ENCODE data around the gene ANKRD52.
A peak's percentile ranks its signal among the peaks of the same experiment; 100 is the strongest.
"Not testable (repeated sequence)": the region's sequence is repeated elsewhere in the genome, so short reads cannot be mapped to it uniquely, and the experiment has no call there.

Gene ANKRD52

DNA sequence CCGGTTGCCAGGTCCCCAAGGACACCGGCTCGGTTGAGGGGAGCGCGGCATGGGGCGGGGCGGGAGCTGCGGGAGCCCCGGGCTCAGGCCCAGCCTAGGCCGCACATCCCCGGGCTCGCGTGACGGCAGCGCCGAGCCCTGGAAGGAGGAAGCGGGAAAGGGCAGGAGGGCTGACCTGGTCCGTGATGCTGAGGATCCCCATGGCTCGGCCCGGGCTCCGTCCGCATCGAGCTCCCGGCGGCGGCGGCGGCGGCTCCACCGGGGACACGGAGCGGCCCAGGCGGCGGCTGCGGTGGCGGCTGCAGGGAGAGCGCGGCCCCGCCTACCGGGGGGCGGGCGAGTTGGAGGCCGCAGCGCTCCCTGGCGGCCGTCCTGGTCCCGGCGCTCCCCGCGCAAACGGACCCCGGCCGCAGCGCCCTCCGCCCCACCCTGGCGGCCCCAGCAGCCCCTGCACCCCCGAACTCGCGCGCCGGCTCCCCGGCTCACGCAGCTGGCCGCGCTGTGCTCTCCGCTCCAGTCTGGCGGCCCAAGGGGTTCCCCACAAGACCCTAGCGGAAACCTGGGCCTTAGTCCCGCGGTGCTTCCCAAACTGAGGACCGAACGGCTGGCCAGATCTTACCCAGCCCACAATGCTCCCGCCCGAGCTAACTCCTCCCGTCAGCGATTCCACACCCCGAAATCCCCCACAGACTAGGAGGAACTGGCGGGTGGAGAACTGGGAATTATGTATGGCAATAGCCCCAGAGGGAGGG is at the start of gene ANKRD52:
TSS of gene ANKRD52 (minus strand) at position 317 of the 752 bp plus-strand sequence. CDS start at position 202, 115 bp downstream.
- no peak for DNase-seq

- DNase-seq, result no peak
Measured at GRCh38 chr12:56307221-56307965, 49.2 kb upstream of the ANKRD52 start.

DNA sequence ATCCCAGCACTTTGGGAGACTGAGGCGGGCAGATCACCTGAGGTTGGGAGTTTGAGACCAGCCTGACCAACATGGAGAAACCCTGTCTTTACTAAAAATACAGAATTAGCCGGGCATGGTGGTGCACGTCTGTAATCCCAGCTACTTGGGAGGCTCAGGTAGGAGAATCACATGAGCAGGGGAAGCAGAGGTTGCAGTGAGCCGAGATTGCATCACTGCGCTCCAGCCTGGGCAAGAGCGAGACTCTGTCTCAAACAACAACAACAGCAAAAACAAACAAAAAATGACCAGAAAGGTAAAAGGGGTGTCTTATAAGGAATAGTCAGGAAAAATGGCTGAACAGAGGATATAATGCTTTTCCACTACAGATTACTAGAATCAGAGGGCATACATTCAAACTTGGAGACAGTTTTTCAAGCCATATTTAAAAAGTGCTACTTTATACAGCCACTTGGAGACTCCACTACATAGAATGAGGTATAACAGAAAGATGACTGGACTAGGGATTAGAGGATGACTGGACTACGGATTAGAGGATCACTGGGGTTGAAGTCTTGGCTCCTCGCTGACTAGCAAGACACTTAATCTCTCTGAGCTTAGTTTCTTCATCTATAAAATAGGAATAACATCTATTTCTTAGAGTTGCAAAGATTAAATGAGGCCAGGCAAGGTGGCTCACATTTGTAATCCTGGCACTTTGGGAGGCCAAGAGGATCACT is 46.8 kb upstream of the ANKRD52 start:
- no peak for DNase-seq

GRCh38 chr12:56304276-56304675 is 46.1 kb upstream of the ANKRD52 start:
- DNase-seq, result no peak

DNA sequence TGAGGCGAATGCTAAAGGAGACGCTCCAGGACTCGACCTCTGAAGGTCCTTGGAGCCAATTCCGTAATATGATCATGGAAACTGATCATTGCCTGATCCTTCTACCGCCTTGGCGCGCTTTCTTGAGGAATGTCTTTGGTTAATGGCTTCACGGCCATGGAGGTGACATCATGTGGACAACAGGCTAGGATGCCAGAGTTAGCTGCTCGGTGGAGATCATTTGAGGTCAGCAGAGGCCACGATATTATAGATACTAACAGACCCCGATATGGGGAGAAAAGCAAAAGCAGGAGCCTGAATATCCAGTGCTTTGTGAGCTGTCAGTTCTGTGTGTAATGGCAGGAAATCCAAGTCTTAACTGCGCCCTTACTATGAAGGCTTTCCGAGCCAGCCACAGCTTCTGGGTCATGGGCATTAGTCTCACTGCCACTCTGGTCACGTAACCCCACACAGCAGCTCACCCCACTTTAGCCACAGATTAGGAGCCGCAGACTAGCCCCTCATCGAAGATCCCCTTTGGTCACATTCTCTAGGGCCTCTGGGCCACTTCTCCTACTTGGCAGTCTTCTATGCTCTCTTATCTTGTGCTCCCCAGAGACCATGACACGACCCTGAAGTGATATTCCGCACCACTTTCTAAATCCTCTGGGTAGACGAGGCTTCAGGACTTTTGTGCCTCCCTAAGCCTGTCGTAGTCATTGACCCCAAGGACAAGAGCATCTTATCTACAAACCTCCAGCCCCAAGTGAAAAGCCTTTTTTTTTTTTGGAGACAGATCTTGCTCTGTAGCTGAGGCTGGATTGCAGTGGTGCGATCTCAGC is 42.7 kb upstream of the ANKRD52 start:
- DNase-seq, result no peak

DNA sequence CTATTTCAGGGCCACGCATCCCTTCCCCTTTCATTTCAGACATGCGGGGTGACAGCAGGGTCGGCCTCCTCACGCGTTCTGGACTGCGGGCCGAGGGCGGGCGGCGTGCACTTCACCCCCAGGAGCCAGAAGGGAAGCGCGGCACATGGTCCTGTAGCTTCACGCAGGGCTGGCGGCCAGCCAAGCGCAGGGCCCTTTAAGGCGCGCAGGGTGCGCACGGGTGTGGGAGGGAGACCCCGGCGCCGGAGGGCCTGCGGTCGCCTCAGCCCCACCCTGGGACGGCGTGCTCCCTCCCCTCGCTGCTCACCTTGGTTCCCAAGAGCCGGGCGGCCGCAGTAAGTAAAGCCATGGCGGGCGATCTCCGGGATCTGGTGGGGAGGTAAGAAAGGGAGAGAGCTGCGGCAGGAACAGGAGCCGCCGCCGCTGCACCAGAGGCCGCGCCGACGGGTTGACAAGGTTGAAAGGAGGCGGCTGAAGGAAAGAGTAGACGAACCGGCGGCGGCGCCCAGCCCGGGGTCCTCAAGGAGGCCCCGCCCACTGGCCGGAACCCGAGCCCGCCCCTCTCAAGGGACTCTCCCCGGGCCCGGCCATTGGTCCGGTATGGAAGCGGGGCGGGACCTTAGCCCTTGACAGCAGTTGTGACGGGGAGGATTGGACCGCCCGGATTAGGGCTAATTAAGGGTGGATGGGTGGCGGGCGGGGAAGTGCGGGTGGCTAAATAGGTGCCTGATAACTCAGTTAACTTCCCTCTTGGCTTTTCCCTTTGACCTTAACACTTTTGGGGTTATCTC is 41.9 kb upstream of the ANKRD52 start, which contains the start of gene CS:
TSS of gene CS (minus strand) at position 478 of the 791 bp plus-strand sequence. CDS start at position 349, 129 bp downstream.
- DNase-seq, result peak; percentile 92

GRCh38 chr12:56299308-56299852 is 41.2 kb upstream of the ANKRD52 start:
- DNase-seq, result no peak

GRCh38 chr12:56298828-56299227 is 40.6 kb upstream of the ANKRD52 start:
- no peak for DNase-seq

- DNase-seq, result no peak
Measured at GRCh38 chr12:56297400-56297799, 39.2 kb upstream of the ANKRD52 start.

GRCh38 chr12:56296295-56296694 is 38.1 kb upstream of the ANKRD52 start:
- DNase-seq, result no peak

DNA sequence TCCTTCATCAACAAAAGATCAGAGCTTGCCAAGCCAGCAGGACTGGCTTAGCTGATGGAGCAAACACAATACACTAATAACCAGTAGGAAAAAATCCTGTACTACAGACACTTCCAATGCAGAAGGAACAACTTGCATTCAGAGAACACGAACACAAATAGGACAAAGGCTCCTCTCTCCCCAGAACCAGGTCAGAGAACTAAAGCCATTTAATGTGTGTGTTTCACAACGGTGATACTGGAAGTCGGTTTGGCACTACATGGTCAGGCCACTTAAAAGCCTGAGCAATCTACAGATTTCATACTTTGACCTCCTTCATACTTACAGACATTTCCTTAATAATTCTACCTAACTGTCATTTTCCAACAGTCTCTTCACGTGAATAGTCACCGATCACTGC is 35.6 kb upstream of the ANKRD52 start:
- DNase-seq, result no peak

- no peak for DNase-seq
Measured at GRCh38 chr12:56288705-56289387, 30.7 kb upstream of the ANKRD52 start.

DNA sequence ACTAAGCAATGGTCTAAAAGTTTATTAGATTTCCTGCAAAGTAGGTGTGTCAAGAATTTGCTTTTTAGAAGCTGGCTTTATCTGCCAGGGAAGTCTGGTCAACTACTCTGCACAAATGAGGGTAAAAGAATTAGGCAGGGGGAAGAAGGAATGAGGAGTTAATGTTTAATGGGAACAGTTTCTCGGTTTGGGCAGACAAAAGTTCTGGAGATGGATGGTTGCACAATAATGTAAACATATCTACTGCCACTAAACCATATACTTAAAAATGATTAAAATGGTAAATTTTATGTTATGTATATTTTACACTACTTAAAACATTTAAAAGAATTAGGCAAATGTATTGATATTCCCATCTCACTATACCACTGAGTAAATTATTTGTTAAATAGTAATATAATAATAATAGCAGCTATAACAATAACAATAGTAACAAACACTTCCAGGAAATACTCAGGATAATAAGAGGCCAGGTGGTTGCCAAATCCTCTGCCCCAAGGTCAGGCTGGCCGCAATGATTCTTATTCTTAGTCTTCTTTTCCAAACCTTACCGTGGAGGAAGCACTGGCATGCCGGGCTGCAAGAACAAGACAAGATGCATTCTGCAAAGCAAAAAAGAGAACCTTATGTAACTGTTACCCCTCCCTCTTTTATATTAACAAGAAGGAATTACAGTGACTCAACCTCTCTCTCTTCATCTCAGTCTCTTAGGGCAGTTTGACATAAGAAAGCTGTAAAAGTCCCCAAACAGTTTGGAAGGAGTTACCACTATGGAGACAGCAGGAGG is 28.1 kb upstream of the ANKRD52 start:
- DNase-seq, result no peak

GRCh38 chr12:56284263-56284662 is 26.1 kb upstream of the ANKRD52 start:
- DNase-seq, result not testable (repeated sequence)

DNA sequence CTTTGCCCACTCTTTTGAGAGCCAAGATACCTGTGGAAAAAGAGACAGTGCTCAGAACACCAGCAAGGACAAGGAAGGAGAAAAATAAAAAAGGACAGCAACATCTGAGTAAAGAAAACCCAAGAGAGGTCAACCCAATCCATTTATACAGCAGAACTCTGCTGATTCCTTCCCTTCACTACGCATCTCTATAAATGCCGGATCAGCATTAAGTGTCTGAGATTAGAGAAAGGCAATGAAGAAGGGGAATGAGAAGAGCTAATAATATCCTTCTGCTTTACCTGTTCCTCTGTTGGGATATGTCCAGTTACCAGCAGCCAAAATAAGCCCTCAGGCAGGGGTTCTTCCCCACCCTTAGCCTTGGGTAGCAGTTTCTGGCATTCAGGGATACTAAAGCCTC is 24.4 kb upstream of the ANKRD52 start:
- DNase-seq, result no peak

- no peak for DNase-seq
Measured at GRCh38 chr12:56282030-56282429, 23.8 kb upstream of the ANKRD52 start.

DNA sequence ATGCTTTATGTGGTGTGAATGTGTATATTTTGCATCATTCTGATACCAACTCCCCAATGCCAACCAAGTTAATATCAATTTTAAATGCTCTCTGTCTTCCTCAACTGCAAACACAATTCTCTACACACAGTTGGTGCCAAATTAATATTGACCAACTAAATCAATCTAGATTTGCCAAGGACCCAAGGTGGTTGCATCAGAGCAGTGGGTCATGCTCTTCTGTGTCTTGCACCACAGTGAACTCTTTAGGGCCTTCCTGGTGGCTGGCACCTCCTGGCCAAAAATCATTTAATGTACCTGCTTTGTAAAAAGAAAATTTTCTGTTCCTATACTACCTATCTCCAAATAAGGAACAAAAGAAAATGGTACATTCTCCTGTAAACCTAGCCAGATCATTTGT is 22.7 kb upstream of the ANKRD52 start:
- DNase-seq, result no peak

GRCh38 chr12:56278905-56279304 is 20.7 kb upstream of the ANKRD52 start:
- no peak for DNase-seq

DNA sequence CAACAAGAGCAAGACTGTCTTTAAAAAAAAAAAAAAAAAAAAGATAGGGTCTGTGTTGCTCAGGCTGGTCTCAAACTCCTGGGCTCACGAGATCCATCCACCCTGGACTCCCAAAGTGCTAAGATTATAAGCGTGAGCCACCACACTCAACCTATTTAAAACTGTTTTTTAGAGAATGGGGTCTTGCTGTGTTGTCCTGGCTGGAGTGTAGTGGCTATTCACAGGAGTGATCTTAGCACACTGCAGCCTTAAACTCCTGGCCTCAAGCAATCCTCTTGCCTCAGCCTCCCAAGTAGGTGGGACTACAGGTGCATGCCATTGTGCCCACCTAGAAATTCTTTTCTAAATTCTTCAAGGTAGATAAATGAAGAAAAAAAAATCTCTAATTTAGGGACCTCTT is 16.1 kb upstream of the ANKRD52 start:
- no peak for DNase-seq

- not testable (repeated sequence) for DNase-seq
Measured at GRCh38 chr12:56272468-56272867, 14.3 kb upstream of the ANKRD52 start.

All from NCI-H2081 treated with DMSO at 0.1 percent for 48 hours (cell line).